K562 (cell line): ENCODE results near the gene SLC6A7. TPM values are rescaled to one million over a fixed set of nuclear protein-coding genes. Genes with fewer than 3 reads are reported as not detected.

ENCODE experiments used
- ATAC-seq: fragments of 200-7000 bp; cut with Tn5 transposase; 3 replicates; pipeline ENCODE4 v1.9.1; 2020; ENCODE audit warnings: moderate library complexity
- BruUV-seq: library from RNA; stranded (reverse); fragments of 400-500 nt; replicated peaks from 2 replicates; lab custom pipeline; 2021; lab: Mats Ljungman, UMichigan
- CTCF ChIA-PET: fragments of 300-600 bp; formaldehyde crosslinking; extraction: SDS; loops from one replicate; lab custom pipeline; 2021; ENCODE audit warnings: low intra/inter-chr PET ratio; lab: Yijun Ruan, JAX
- POLR2A ChIA-PET: fragments of 300-600, 350-650 bp; sonication (Branson Sonifier 250); formaldehyde crosslinking; extraction: SDS; loops from one replicate; lab custom pipeline; 2021; ENCODE audit warnings: antibody characterized with exemption, inconsistent platforms; lab: Yijun Ruan, JAX
- DNase-seq, 4 experiments: peaks; one replicate each; pipeline versions ENCODE4 v3.0.0 to v3.0.0-alpha.2; 2011 to 2018; ENCODE audit warnings: low spot score in 3 of 4, mixed read lengths in 3 of 4; ENCODE audit errors: extremely low read depth in 1 of 4
- FAIRE-seq: peaks from 2 replicates; lab custom pipeline; 2011; peaks lifted over from hg19 to GRCh38; lab: Jason Lieb, UNC
- H2AFZ ChIP-seq: 2 replicates; pipeline ENCODE4 v1.6.0; 2011; ENCODE audit warnings: low read depth, low read length, control low read depth, inconsistent platforms
- H3K27ac ChIP-seq: fragments of 200-600 bp; 3 replicates; pipeline ENCODE4 v1.8.0; 2011; ENCODE audit warnings: low read depth, mild to moderate bottlenecking, control low read depth, inconsistent platforms, low read length, moderate library complexity, mixed read lengths; ENCODE audit errors: extremely low read depth
- H3K27me3 ChIP-seq, 2 experiments: fragments of 300-600 bp in 1 of 2; 2 replicates in 1 of 2; 3 replicates in 1 of 2; pipeline versions ENCODE4 v1.6.0 to v1.8.0; 2011; ENCODE audit warnings: inconsistent platforms in 2 of 2, low read length in 2 of 2, mild to moderate bottlenecking in 1 of 2, mixed read lengths in 1 of 2, moderate library complexity in 1 of 2; ENCODE audit not compliant: control insufficient read depth in 2 of 2, insufficient read depth in 2 of 2
- H3K36me3 ChIP-seq: fragments of 300-600 bp; 3 replicates; pipeline ENCODE4 v1.8.0; 2011; ENCODE audit warnings: mild to moderate bottlenecking, low read length, inconsistent platforms; ENCODE audit not compliant: control insufficient read depth, insufficient read depth
- H3K4me1 ChIP-seq, 2 experiments: fragments of 200-600 bp in 1 of 2; replicated peaks in 1 of 2; 2 replicates in 1 of 2; 3 replicates in 1 of 2; pipeline versions ENCODE4 v1.5.1 to v1.8.0; 2011; ENCODE audit warnings: inconsistent platforms in 2 of 2, low read length in 2 of 2, mild to moderate bottlenecking in 1 of 2, mixed read lengths in 1 of 2, moderate library complexity in 1 of 2; ENCODE audit not compliant: control insufficient read depth in 2 of 2, insufficient read depth in 2 of 2
- H3K4me2 ChIP-seq: 2 replicates; pipeline ENCODE4 v1.6.1; 2011; ENCODE audit warnings: low read length, control low read depth, inconsistent platforms, mixed read lengths; ENCODE audit not compliant: insufficient read depth
- H3K4me3 ChIP-seq: fragments of 200-600 bp; sonication (generic), shearing (Covaris generic); 2 replicates; pipeline ENCODE4 v1.5.1; 2016; ENCODE audit warnings: control low read depth, inconsistent platforms
- H3K79me2 ChIP-seq: fragments of 200-600 bp; 3 replicates; pipeline ENCODE4 v1.8.0; 2011; ENCODE audit warnings: low read length, inconsistent platforms; ENCODE audit not compliant: control insufficient read depth, insufficient read depth
- H3K9ac ChIP-seq, 2 experiments: 2 replicates each; pipeline versions ENCODE4 v1.6.0 to v1.6.1; 2011; ENCODE audit warnings: low read depth in 2 of 2, low read length in 2 of 2, control low read depth in 1 of 2, inconsistent platforms in 1 of 2, mild to moderate bottlenecking in 1 of 2, mixed read lengths in 1 of 2; ENCODE audit not compliant: insufficient read depth in 1 of 2
- H3K9me1 ChIP-seq: one replicate; pipeline ENCODE4 v1.6.0; 2011; ENCODE audit warnings: inconsistent platforms, mild to moderate bottlenecking, low read length, moderate library complexity; ENCODE audit not compliant: control insufficient read depth, insufficient read depth
- H3K9me3 ChIP-seq: replicated peaks from 2 replicates; pipeline ENCODE4 v1.5.1; 2011; ENCODE audit warnings: low read depth, low read length, inconsistent platforms; ENCODE audit not compliant: control insufficient read depth, insufficient read depth
- H4K20me1 ChIP-seq: replicated peaks from 2 replicates; pipeline ENCODE4 v1.6.1; 2011; ENCODE audit warnings: low read length, inconsistent platforms, mixed read lengths; ENCODE audit not compliant: control insufficient read depth, insufficient read depth
- FOXM1 ChIP-seq, 2 experiments: fragments of 450-650 bp in 1 of 2; sonication (generic) in 1 of 2; formaldehyde crosslinking in 1 of 2; IDR thresholded peaks; 2 replicates each; pipeline versions ENCODE4 v1.6.1 to v1.9.0; 2017 to 2022; ENCODE audit warnings: low read depth in 2 of 2, mild to moderate bottlenecking in 2 of 2, missing genetic modification reagents in 1 of 2, moderate library complexity in 1 of 2
- LEF1 ChIP-seq: fragments of 450-650 bp; IDR thresholded peaks from 2 replicates; pipeline ENCODE4 v1.6.1; 2016; ENCODE audit warnings: mild to moderate bottlenecking
- MCM7 ChIP-seq, 2 experiments: fragments of 450-650 bp; IDR thresholded peaks; 2 replicates each; pipeline ENCODE4 v1.6.1; 2016 to 2018
- PML ChIP-seq: IDR thresholded peaks from 2 replicates; pipeline ENCODE4 v1.6.1; 2012; ENCODE audit warnings: low read length, inconsistent platforms
- UBTF ChIP-seq, 2 experiments: IDR thresholded peaks; 2 replicates each; pipeline ENCODE4 v1.6.1; 2012; ENCODE audit warnings: improper control_type of control experiment in 2 of 2, low read depth in 2 of 2, low read length in 2 of 2, borderline replicate concordance in 1 of 2
- ZFP91 ChIP-seq: sonication (generic); formaldehyde crosslinking; IDR thresholded peaks from 2 replicates; pipeline ENCODE4 v1.8.0; 2022; ENCODE audit warnings: mild to moderate bottlenecking, missing genetic modification reagents
- WGBS: fragments of 100-300 bp; shearing (Covaris generic); methylation state at CpG from one replicate; pipeline ENCODE4 v1.1.6; 2016; ENCODE audit warnings: low coverage, mixed read lengths; ENCODE audit not compliant: insufficient coverage; ENCODE audit errors: missing lambda C conversion rate; 5-methylcytosine and 5-hydroxymethylcytosine counted together
- in situ Hi-C: fragments of 300-500 bp; cut with MboI; formaldehyde crosslinking; loops from 4 replicates; pipeline ENCODE4 v1.15.0; 2018; ENCODE audit warnings: inconsistent platforms, mixed read lengths
- intact Hi-C: fragments of 100-400 bp; cut with micrococcal nuclease; formaldehyde crosslinking; loops from 2 replicates; pipeline ENCODE4 v1.14.2; 2022
- polyA plus RNA-seq, 8 experiments: library from polyadenylated mRNA; depleted of rRNA in 4 of 8; stranded (reverse) in 5 of 8; unstranded in 3 of 8; fragments of >200 nt; fragmentation: Nextera tagmentation in 2 of 8; fragmentation: Illumina TruSeq in 1 of 8; extraction: Ambion mirVana in 2 of 8; extraction: Trizol in 1 of 8; gene quantifications; 2 replicates each; pipeline versions ENCODE4 v1.2.1 to v1.2.3, GENCODE V29; 2011 to 2014; ENCODE audit warnings: inconsistent platforms in 1 of 8, missing spikeins in 1 of 8
- total RNA-seq, 7 experiments: library from RNA; depleted of rRNA in 6 of 7; stranded (reverse); fragments of >200 nt in 6 of 7; fragmentation: Illumina TruSeq in 2 of 7; extraction: Trizol in 2 of 7; gene quantifications; 2 replicates each; pipeline versions ENCODE4 v1.2.1 to v1.2.3, GENCODE V29; 2011 to 2021; ENCODE audit warnings: low replicate concordance in 1 of 7
- TF ChIP-seq, protein P1 (sequence below): fragments of 450-650 bp; IDR thresholded peaks from 2 replicates; pipeline ENCODE4 v1.6.1; 2016; ENCODE audit warnings: antibody characterized with exemption

SLC6A7 gene
- total and polyA plus RNA-seq, 9 of the 15 experiments (the other 6 are each of a cell fraction or from before 2014, with no cell fraction given) = not detected

- Histone ChIP-seq H4K20me1 (no peaks in the 10 kb centered on the region; the same call in 1 of the 2 replicates), H3K27me3 (peaks cover 7 to 32% of the 10 kb centered on the region in 2 experiments; a peak in 3 of 5 replicates), H3K27ac (no peak overlapping the region), H3K9ac (no peak overlapping the region), H3K9me1 (no peaks in the 10 kb centered on the region), H2AFZ (no peak overlapping the region), H3K4me2 (no peak overlapping the region), H3K36me3 (no peaks in the 10 kb centered on the region), H3K79me2 (no peaks in the 10 kb centered on the region), H3K4me3 (no peak overlapping the region), H3K4me1 (no peaks in the 10 kb centered on the region), H3K9me3 (no peaks in the 10 kb centered on the region)
- intact Hi-C loops (no loop called here), in situ Hi-C loops (no loop called here)
- ATAC-seq (no peak), FAIRE-seq (no peak), DNase-seq (no peak)
- CTCF ChIA-PET = no interaction called here
- POLR2A ChIA-PET = no interaction called here
- TF ChIP-seq PML = no peak
- TF ChIP-seq, protein P1, sequence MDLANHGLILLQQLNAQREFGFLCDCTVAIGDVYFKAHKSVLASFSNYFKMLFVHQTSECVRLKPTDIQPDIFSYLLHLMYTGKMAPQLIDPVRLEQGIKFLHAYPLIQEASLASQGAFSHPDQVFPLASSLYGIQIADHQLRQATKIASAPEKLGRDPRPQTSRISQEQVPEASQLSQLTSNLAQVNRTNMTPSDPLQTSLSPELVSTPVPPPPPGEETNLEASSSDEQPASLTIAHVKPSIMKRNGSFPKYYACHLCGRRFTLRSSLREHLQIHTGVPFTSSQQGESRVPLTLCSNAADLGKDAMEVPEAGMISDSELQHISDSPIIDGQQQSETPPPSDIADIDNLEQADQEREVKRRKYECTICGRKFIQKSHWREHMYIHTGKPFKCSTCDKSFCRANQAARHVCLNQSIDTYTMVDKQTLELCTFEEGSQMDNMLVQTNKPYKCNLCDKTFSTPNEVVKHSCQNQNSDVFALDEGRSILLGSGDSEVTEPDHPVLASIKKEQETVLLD = no peak
- no peak for TF ChIP-seq MCM7 (IDR thresholded peaks at IDR 0.05)
- TF ChIP-seq FOXM1 (IDR thresholded peaks at IDR 0.05; ENCODE audit: low read depth) = no peak
- no peak for TF ChIP-seq FOXM1 (CRISPR knock-in tag; IDR thresholded peaks at IDR 0.05; ENCODE audit: low read depth)
- no peak for TF ChIP-seq ZFP91 (CRISPR knock-in tag)
- TF ChIP-seq LEF1 = no peak
- no peak for TF ChIP-seq UBTF (IDR thresholded peaks at IDR 0.05; ENCODE audit: borderline replicate concordance in 1 of 2, low read depth in 2 of 2, low read length in 2 of 2)
- BruUV-seq = no TSS peak
- WGBS = 18% methylated on average over 5 of the region's 5 CpGs
Observed at GRCh38 chr5:150235500-150235854, 45.6 kb downstream of the SLC6A7 start.
